ENCODE measurements around the gene C17orf67.

C17orf67 gene

DNA sequence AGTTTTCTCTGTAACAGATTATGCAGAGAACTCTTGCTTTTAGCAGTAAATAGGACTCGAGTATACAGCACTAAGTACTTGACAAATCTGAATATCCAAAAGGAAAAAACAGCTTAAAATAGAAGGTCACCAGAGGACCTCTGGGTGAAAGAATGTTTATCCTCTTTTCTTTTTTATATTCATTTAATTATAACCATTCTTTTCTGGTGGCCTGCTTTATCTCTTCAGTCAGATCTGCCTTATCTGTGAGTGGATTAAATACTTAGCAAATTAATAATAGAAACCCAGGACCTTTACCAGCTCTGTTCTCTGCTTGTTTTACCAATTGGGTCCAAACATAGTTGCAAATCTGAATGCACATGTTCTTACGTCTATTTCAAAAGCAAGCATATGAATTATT is 8.9 kb upstream of the C17orf67 start:
- Histone ChIP-seq H3K4me1 (no peaks in the 10 kb centered on the region), H3K4me3 (ENCODE audit: low read depth, low read length) (no peak overlapping the region), H3K27me3 (peaks cover 62% of the 10 kb centered on the region), H3K9me3 (no peaks in the 10 kb centered on the region), H3K36me3 (no peaks in the 10 kb centered on the region)
- DNase-seq = no peak
- TF ChIP-seq, protein P1, sequence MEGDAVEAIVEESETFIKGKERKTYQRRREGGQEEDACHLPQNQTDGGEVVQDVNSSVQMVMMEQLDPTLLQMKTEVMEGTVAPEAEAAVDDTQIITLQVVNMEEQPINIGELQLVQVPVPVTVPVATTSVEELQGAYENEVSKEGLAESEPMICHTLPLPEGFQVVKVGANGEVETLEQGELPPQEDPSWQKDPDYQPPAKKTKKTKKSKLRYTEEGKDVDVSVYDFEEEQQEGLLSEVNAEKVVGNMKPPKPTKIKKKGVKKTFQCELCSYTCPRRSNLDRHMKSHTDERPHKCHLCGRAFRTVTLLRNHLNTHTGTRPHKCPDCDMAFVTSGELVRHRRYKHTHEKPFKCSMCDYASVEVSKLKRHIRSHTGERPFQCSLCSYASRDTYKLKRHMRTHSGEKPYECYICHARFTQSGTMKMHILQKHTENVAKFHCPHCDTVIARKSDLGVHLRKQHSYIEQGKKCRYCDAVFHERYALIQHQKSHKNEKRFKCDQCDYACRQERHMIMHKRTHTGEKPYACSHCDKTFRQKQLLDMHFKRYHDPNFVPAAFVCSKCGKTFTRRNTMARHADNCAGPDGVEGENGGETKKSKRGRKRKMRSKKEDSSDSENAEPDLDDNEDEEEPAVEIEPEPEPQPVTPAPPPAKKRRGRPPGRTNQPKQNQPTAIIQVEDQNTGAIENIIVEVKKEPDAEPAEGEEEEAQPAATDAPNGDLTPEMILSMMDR (IDR thresholded peaks at IDR 0.05; ENCODE audit: low read depth, low read length) = no peak

DNA sequence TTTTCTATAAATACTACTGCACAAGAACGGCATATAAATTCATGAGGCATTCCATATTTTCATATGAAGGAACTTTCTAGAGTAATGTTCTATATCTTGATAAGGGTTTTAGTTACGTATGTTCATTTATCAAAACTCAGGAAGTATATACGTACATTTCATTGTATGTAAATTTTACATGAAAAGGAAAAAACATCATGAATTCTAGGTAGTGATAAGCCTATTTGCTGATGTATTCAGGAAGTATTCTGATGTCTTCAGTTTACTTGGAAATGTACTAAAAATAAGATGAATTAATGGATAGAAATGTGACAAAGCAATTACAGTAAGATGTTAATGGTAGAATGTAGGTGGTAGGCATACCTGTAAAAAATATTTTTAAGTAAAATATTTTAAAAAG is 5.0 kb upstream of the C17orf67 start:
- TF ChIP-seq, protein P1 (IDR thresholded peaks at IDR 0.05; ENCODE audit: low read depth, low read length) = no peak
- Histone ChIP-seq H3K4me1 (no peaks in the 10 kb centered on the region; the same call in 1 of the 2 replicates), H3K27me3 (peaks cover 72% of the 10 kb centered on the region), H3K36me3 (no peaks in the 10 kb centered on the region), H3K4me3 (ENCODE audit: low read depth, low read length) (no peak overlapping the region), H3K9me3 (peaks cover 7% of the 10 kb centered on the region)
- no peak for DNase-seq

DNA sequence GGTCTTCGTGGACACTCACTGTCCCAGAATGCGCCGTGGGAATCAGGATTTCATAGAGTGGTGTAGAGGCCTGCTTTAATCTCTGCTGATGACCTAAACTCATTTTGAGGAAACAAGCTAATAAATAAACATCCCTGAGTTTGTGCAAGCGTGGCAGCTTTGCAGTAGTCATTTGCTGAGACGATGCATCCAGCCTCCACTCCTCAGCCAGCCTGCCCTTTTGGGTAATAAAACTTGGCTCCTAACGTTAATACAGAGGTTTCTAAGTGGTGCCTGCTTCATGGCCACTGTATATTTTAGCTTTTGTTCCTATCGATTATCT is 1.5 kb upstream of the C17orf67 start:
- no peaks in the 10 kb centered on the region for H3K36me3 ChIP-seq
- H3K9me3 ChIP-seq = peaks cover 7% of the 10 kb centered on the region
- H3K4me3 ChIP-seq (ENCODE audit: low read depth, low read length) = no peak overlapping the region
- TF ChIP-seq, protein P1 (IDR thresholded peaks at IDR 0.05; ENCODE audit: low read depth, low read length) = no peak
- H3K4me1 ChIP-seq = no peaks in the 10 kb centered on the region; the same call in 1 of the 2 replicates
- no peak for DNase-seq
- H3K27me3 ChIP-seq = peaks cover 91% of the 10 kb centered on the region

DNA sequence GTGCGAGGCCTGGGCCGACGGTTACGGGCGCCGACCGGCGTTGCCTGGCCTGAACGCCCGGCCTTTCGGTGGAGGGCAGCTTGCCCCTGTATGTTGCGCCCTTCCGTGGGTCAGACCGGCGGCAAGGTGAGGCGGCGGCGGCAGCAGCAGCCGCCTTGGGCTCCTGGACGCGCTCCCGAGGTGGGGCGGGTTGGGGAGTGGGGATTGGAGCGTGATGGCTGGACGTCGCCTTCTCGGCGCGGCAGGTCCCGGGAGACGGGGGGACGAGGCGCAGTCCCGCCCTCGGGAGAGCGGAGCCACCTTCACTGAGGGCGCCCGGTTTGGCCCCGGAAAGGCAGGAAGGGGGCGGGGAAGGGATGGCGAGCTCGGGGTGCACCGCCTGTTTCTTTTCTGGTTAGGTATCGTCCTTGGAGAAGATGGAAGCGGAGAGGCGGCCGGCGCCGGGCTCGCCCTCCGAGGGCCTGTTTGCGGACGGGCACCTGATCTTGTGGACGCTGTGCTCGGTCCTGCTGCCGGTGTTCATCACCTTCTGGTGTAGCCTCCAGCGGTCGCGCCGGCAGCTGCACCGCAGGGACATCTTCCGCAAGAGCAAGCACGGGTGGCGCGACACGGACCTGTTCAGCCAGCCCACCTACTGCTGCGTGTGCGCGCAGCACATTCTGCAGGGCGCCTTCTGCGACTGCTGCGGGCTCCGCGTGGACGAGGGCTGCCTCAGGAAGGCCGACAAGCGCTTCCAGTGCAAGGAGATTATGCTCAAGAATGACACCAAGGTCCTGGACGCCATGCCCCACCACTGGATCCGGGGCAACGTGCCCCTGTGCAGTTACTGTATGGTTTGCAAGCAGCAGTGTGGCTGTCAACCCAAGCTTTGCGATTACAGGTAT is 902 bp upstream of the C17orf67 start:
- TF ChIP-seq, protein P1 (IDR thresholded peaks at IDR 0.05; ENCODE audit: low read depth, low read length) = no peak
- Histone ChIP-seq H3K9me3 (peaks cover 7% of the 10 kb centered on the region), H3K4me1 (no peaks in the 10 kb centered on the region; the same call in 1 of the 2 replicates), H3K36me3 (no peaks in the 10 kb centered on the region), H3K27me3 (peaks cover 92% of the 10 kb centered on the region), H3K4me3 (ENCODE audit: low read depth, low read length) (no peak overlapping the region)
- DNase-seq = peak; percentile 13

DNA sequence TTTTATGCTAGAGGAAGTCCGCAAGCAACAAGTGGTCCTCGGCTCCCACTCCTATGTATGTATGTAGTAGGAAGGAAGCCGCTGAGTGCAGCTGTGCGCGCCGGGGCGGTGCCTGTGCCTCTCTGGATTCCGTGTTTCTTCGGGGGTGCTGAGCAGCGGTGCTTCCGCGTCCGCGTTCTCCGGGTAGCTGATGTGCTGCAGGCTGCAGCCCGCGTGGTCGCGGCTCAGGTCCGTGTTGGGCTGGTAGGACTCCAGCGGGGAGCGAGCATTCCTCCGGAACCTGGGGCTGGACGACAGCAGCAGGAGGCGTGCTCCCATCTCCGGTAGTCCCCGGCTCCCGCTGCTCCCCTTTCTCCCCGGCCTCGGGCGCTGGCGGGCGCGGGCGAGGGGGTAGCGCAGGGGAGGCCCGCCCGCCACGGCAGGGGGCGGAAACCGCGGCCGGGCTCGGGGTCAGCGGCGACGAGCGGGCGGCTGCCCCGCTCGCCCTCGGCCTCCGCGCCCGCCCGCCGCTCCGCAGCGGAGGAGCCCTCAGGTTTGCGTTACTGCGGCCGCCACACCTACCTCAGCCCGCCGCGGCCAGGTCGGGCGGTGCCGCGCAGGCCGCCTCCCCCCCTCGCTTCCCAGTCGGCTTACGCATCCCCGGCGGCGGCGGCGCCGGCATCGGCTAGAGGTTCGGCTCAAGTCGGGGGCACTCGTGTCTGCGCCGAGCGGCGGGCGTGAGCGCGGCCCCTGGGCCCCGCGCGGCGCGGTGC is 487 bp downstream of the C17orf67 start:
- TF ChIP-seq, protein P1 (IDR thresholded peaks at IDR 0.05; ENCODE audit: low read depth, low read length) = no peak
- no peaks in the 10 kb centered on the region; the same call in 1 of the 2 replicates for H3K4me1 ChIP-seq
- H3K36me3 ChIP-seq = no peaks in the 10 kb centered on the region
- H3K4me3 ChIP-seq (ENCODE audit: low read depth, low read length) = peak overlapping the region; percentile 44
- peaks cover 94% of the 10 kb centered on the region for H3K27me3 ChIP-seq
- DNase-seq = peak; percentile 24
- H3K9me3 ChIP-seq = peaks cover 7% of the 10 kb centered on the region
